ENCODE measurements around the gene KLRG1.

DNA sequence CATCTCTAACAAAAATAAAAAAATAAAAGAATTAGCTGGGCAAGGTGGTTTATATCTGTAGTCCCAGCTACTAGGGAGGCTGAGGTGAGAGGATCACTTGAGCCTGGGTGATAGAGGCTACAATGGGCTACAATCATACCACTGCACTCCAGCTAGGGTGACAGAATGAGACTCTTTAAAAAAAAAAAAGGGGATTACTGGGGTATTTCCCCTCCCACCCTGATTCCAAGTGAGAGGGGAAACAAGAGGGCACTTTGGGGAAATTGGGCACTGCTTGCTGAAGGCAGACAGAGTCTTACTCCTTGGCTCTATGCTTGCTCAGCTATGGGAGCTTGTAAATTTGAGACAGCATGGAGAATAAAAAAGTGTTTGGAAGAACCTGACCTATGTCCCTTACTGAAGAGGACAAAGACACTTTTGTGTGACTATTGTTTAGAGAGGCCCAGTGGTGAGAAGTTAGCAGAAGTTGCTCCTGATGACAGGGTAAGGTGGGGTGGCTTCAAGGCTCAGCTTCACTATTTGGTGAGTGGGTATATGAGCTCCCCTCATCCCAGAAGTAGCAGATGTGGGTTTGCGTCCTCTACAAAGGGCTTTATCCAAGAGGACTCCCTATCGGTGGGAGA lies 44.0 kb downstream of the KLRG1 start:
- TF ChIP-seq, protein P1, sequence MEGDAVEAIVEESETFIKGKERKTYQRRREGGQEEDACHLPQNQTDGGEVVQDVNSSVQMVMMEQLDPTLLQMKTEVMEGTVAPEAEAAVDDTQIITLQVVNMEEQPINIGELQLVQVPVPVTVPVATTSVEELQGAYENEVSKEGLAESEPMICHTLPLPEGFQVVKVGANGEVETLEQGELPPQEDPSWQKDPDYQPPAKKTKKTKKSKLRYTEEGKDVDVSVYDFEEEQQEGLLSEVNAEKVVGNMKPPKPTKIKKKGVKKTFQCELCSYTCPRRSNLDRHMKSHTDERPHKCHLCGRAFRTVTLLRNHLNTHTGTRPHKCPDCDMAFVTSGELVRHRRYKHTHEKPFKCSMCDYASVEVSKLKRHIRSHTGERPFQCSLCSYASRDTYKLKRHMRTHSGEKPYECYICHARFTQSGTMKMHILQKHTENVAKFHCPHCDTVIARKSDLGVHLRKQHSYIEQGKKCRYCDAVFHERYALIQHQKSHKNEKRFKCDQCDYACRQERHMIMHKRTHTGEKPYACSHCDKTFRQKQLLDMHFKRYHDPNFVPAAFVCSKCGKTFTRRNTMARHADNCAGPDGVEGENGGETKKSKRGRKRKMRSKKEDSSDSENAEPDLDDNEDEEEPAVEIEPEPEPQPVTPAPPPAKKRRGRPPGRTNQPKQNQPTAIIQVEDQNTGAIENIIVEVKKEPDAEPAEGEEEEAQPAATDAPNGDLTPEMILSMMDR (conservative IDR thresholded peaks at IDR 0.05; ENCODE audit: low read length): no peak
- no peak for TF ChIP-seq EZH2phosphoT487 (IDR thresholded peaks at IDR 0.05; ENCODE audit: borderline replicate concordance, low read depth, low read length)

Measured in OCI-LY7 (cell line).